ENCODE results near the gene BPIFB1.

Gene BPIFB1

GRCh38 chr20:33273117-33273851 lies 9.7 kb upstream of the BPIFB1 start:
- DNase-seq = no peak

DNA sequence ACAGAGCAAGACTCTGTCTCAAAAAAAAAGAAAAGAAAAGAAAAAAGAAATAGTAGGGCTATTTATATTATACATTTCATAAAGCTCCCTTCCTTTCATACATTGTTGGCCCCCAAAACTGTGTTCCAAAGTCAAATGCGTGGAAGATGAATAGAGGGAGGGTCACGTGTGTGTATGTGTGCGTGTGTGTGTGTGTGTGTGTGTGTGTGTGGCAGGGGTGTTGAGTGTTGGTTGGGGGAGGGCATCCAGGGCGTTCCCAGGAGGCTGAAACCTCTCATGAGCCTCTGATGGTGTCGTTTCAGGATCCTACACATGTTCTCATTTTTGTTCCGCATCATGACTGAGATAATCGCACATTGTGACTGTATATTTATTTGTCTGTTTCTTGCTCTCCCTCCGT lies 7.8 kb upstream of the BPIFB1 start:
- DNase-seq = no peak

DNA sequence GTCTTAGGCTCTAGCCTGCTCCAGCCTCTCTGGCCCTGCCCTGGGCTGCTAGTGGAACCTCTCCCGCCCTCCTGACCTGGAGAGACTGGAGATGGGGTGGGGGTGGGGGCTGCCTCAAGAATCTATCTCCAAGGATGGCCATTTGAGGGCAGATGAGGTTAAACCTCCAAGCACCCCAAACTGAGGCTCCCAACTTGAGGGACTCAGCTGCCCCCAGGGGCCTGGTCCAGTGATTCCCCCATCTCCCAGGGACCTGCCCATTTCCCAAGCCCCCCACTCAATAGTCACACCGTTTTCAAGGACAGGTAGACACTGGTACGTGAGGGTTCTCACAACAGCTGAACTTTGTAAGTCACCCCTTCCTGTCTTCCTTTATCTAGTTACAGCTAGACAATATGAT lies 7.1 kb upstream of the BPIFB1 start:
- DNase-seq = no peak

GRCh38 chr20:33276303-33277113 lies 6.5 kb upstream of the BPIFB1 start:
- DNase-seq = no peak

DNA sequence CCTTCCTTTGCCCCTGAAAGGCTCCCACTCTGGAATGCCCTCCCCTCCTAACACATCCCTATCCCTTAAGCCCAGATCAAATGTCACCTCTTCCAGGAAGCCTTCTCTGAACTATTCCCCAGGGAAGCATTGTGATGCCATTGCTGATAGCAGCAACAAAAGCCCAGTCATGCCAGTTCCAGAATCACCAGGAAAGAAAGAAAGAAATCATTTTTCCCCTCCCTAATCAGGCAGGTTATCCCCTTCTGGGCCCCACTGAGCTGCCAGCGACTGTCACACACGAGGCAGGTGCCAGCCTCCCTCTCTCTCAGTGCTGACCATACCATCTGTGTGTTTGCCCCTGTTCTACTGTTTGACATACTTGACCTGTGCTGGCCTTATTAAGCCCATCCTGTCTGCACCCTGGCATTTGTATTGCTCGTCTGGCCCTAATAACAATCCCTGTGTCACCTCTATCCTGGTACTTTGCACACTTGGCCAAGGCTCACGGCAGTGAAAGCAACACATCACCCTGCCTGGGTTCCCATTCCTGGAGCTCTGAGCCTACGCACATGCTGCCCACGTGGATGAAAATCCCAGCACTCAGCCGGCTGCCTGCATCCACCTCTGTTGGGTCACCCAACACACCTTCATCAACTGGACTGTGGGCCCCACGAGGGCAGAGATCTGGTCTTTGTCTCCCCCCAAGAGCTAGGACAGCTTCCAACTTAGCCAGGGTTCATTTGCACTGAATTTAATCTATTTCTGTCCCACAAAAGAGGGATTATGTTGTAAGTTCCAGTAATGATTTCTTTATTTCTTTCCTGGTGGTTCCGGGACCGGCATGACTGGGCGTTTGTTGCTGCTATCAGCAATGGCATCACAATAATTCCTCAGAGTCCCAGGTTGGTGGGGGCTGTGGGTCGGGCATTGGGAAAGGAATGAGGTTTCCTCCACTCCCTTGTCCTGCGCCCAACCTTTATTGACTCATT lies 5.3 kb upstream of the BPIFB1 start:
- DNase-seq = no peak

DNA sequence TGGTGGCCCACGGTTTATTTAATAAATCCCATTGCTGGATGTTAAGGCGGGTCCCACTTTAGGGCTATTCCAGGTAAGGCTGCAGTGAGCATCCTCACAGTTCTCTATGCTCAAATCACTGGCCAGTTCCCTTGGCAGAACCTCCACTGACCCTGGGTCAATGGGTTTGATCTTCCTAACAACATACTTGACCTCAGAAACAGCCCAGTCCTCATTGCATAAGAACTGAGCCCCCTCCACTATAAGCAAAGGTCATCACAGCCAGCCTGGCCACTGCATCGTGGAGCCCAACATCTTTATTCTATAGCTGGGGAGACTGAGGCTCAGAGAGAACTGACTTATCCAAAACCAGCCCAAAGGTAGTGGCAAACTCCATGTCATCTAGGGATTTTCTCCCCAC lies 4.3 kb upstream of the BPIFB1 start:
- DNase-seq = no peak

GRCh38 chr20:33279261-33279910 lies 3.6 kb upstream of the BPIFB1 start:
- no peak for DNase-seq

DNA sequence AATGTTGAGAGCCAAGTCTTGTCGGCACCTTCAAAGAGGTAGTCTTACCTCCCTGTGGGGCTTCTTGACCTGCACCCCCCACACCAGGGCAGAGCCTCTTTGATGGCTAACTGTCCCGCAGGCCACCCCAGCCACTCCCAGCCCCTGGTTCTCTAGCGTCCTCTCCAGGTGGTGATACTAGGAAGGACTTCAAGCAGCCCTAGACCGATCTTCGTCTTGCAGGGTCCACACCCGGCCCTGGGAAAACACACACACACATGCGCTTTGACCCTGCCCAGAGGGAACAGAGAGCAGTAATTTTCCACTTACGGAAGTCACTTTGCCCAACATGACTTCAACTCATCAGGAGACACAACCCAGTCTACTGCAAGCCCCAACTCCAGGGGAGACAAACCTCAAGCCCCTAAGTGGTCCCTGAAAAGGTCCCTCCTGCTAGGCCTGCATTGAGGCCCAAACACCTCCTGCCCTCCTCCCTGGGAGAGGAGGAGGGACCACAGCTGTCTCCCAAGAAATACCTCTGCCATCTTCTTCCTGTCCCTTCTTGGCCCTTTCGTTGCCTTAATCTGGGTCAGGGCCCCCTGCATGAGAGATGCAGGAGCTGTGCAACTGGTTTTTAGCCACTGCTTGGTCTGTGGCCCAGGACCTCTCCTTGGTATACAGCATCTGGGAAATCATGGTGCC lies 2.9 kb upstream of the BPIFB1 start:
- DNase-seq = no peak

- no peak for DNase-seq
These were observed 2.2 kb upstream of the BPIFB1 start for GRCh38 chr20:33280775-33281174.

- no peak for DNase-seq
These were observed 1.4 kb upstream of the BPIFB1 start for GRCh38 chr20:33281550-33282146.

- no peak for DNase-seq
These were observed 649 bp upstream of the BPIFB1 start for GRCh38 chr20:33282196-33282934.

DNA sequence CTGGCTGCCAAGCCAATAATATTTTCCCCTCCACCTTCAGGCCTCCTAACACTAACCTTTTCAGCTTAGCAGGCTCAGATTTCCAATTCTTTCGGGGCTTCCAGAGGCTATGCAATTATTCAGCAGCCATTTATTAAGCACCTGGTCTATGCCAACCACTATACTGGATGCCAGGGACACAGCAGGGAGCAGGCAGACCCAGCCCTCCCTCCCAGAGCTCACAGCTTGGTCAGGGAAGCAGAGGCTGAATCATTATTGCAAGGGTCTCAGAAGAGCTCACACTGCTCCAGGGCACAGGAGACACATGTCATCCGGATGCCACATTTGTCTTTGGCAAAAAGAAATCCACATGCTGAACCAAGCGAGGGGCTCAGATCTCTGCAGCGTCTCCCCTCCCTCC lies 1.3 kb downstream of the BPIFB1 start:
- no peak for DNase-seq

GRCh38 chr20:33284937-33285336 lies 1.9 kb downstream of the BPIFB1 start:
- DNase-seq = no peak

GRCh38 chr20:33285861-33286495 lies 3.0 kb downstream of the BPIFB1 start:
- DNase-seq = no peak

GRCh38 chr20:33287884-33288283 lies 4.9 kb downstream of the BPIFB1 start:
- no peak for DNase-seq

- DNase-seq = no peak
These were observed 7.8 kb downstream of the BPIFB1 start for GRCh38 chr20:33290852-33291251.

DNA sequence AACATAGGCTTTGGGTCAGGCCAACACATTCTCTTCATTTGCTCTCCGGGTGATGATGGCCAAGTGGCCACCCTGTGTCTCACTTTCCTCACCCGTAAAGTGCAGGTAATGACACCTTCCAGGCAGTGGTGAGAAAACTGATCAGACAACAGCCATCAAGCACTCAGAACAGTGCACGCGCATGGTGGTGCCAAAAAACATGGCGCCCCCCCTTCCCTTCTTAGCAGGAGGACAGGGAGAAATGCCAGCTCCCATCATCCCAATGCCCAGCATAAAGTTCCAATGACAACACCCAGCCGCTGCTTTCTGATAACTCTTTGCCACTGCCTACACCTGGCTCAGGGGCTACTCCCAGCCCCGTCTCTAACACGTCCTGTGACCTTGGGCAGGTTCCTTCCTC lies 8.4 kb downstream of the BPIFB1 start:
- no peak for DNase-seq

DNA sequence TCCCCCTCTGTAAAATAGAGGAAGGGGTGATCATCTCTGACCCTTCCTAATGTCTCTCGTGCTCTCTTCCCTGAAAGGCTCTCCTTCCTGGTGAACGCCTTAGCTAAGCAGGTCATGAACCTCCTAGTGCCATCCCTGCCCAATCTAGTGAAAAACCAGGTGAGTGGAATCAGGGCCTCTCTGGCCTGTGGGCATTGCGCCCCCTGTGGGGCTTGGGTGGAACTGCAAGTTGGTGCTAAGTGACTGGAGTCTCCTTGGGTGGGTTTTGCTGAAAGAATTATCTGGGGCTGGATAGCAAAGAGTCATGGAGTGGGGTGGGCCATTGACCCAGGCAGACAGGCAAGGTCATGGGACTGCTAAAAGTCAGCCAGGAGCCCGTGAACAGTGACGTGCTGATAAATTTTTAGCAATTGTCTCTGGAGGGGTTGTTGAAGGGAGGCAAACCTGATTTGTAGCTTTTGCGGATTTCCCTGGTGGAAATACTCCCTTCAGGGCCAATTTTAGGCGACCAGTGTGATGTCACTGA lies 8.9 kb downstream of the BPIFB1 start:
- DNase-seq = peak in 1 of 2 donors; percentile 83

GRCh38 chr20:33296206-33296605 lies 13.2 kb downstream of the BPIFB1 start:
- DNase-seq = no peak

DNA sequence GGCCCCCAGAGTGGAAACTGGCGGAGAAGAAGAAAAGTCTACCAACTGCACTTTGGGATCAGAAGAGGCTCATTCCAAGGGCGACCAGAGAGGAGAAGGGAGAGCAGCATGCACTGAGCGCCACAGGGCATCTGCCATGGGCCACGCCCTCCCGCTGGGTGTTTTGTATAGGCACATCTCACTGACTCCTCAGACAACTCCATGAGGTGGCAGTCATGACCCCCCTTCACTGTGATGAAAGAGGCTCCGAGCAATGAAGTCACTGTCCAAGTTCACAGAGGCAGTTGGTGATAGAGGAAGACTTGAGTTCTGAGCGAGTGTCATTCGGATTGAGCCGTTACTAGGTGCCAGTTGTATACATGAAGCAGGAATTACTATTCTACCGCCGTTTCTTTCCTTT lies 15.4 kb downstream of the BPIFB1 start:
- no peak for DNase-seq

All from inflammatory macrophage treated with lipopolysaccharide for 1 hour (primary cell).